H1 (cell line): ENCODE measurements around the gene MECP2. TPM values are rescaled to one million over a fixed set of nuclear protein-coding genes. Genes with fewer than 3 reads are reported as not detected.
A peak's percentile ranks its signal among the peaks of the same experiment; 100 is the strongest.

Experiments used
- CTCF ChIA-PET: fragments of 300-600 bp; sonication (Branson Sonifier 250); formaldehyde crosslinking; loops from one replicate; lab custom pipeline; 2021; ENCODE audit not compliant: partially characterized antibody; lab: Charles Lee
- POLR2A ChIA-PET: fragments of 300-600 bp; sonication (Branson Sonifier 250); formaldehyde crosslinking; loops from one replicate; lab custom pipeline; 2021; ENCODE audit warnings: inconsistent platforms; ENCODE audit not compliant: partially characterized antibody; lab: Charles Lee
- DNase-seq, 2 experiments: peaks; one replicate each; pipeline versions ENCODE4 v3.0.0 to v3.0.0-alpha.2; 2010 to 2022; ENCODE audit warnings: low spot score in 2 of 2, low read depth in 1 of 2, mixed read lengths in 1 of 2
- FAIRE-seq: peaks from 2 replicates; lab custom pipeline; 2011; peaks lifted over from hg19 to GRCh38; lab: Jason Lieb, UNC
- H2AFZ ChIP-seq: 2 replicates; pipeline ENCODE4 v1.8.1; 2012; ENCODE audit warnings: low read length, inconsistent platforms
- H2AK5ac ChIP-seq: 2 replicates; pipeline ENCODE4 v1.6.1; 2013; ENCODE audit warnings: low read depth, low read length
- H2BK120ac ChIP-seq: replicated peaks from 2 replicates; pipeline ENCODE3; 2013; ENCODE audit warnings: low read depth, low read length, inconsistent platforms
- H2BK12ac ChIP-seq: 2 replicates; pipeline ENCODE4 v1.6.1; 2013; ENCODE audit warnings: low read depth, low read length
- H2BK15ac ChIP-seq: 2 replicates; pipeline ENCODE4 v1.6.1; 2013; ENCODE audit warnings: low read length
- H2BK20ac ChIP-seq: 2 replicates; pipeline ENCODE4 v1.6.1; 2013; ENCODE audit warnings: low read length
- H2BK5ac ChIP-seq: 2 replicates; pipeline ENCODE4 v1.6.1; 2013; ENCODE audit warnings: low read depth, low read length
- H3K14ac ChIP-seq: 2 replicates; pipeline ENCODE4 v1.6.1; 2013; ENCODE audit warnings: inconsistent platforms; ENCODE audit not compliant: insufficient read length
- H3K18ac ChIP-seq: 2 replicates; pipeline ENCODE4 v1.6.1; 2013; ENCODE audit warnings: low read length; ENCODE audit errors: extremely low read depth
- H3K23ac ChIP-seq: 2 replicates; pipeline ENCODE4 v1.6.1; 2013; ENCODE audit warnings: inconsistent platforms; ENCODE audit not compliant: insufficient read length
- H3K23me2 ChIP-seq: 2 replicates; pipeline ENCODE4 v1.6.1; 2013; ENCODE audit warnings: low read depth, low read length
- H3K27ac ChIP-seq: 2 replicates; pipeline ENCODE4 v1.6.1; 2011; ENCODE audit warnings: low read depth, low read length, inconsistent platforms
- H3K27me3 ChIP-seq, 4 experiments: replicated peaks in 1 of 4; 1 replicate in 1 of 4; 2 replicates in 3 of 4; pipeline versions ENCODE4 v1.6.1 to v1.8.1; 2011 to 2013; ENCODE audit warnings: low read length in 3 of 4, mild to moderate bottlenecking in 3 of 4, inconsistent platforms in 2 of 4, mixed read lengths in 2 of 4, moderate library complexity in 1 of 4; ENCODE audit not compliant: control insufficient read depth in 3 of 4, insufficient read depth in 3 of 4; ENCODE audit errors: extremely low read depth in 1 of 4
- H3K36me3 ChIP-seq, 4 experiments: 2 replicates each; pipeline versions ENCODE4 v1.6.1 to v1.8.1; 2011 to 2013; ENCODE audit warnings: mild to moderate bottlenecking in 4 of 4, low read length in 3 of 4, moderate library complexity in 2 of 4, control low read depth in 1 of 4, inconsistent platforms in 1 of 4; ENCODE audit not compliant: insufficient read depth in 4 of 4, control insufficient read depth in 2 of 4
- H3K4ac ChIP-seq: replicated peaks from 2 replicates; pipeline ENCODE3; 2013; ENCODE audit warnings: low read length, low read depth, mixed read lengths, inconsistent platforms; ENCODE audit not compliant: insufficient read length
- H3K4me1 ChIP-seq, 4 experiments: replicated peaks in 1 of 4; 1 replicate in 1 of 4; 2 replicates in 3 of 4; pipeline versions ENCODE4 v1.6.1 to v1.8.1; 2011 to 2013; ENCODE audit warnings: low read length in 3 of 4, inconsistent platforms in 2 of 4, mixed read lengths in 1 of 4; ENCODE audit not compliant: insufficient read depth in 4 of 4, control insufficient read depth in 3 of 4
- H3K4me2 ChIP-seq, 2 experiments: 2 replicates each; pipeline versions ENCODE4 v1.6.1 to v1.8.1; 2011 to 2013; ENCODE audit warnings: low read depth in 2 of 2, low read length in 2 of 2, control low read depth in 1 of 2, inconsistent platforms in 1 of 2, mild to moderate bottlenecking in 1 of 2; ENCODE audit not compliant: insufficient read depth in 1 of 2
- H3K4me3 ChIP-seq, 4 experiments: fragments of 200-600, 300-600 bp in 1 of 4; sonication (generic), shearing (Covaris generic), sonication (Bioruptor Twin) in 1 of 4; 2 replicates each; pipeline versions ENCODE4 v1.5.1 to v1.8.1; 2011 to 2016; ENCODE audit warnings: low read length in 4 of 4, low read depth in 3 of 4, control low read depth in 2 of 4, inconsistent platforms in 2 of 4, mild to moderate bottlenecking in 2 of 4, mixed read lengths in 1 of 4, moderate library complexity in 1 of 4; ENCODE audit not compliant: insufficient read depth in 2 of 4; ENCODE audit errors: extremely low read depth in 1 of 4
- H3K56ac ChIP-seq: replicated peaks from 2 replicates; pipeline ENCODE3; 2013; ENCODE audit warnings: low read depth, mild to moderate bottlenecking, mixed read lengths, low read length, inconsistent platforms; ENCODE audit not compliant: insufficient read length
- H3K79me1 ChIP-seq: 2 replicates; pipeline ENCODE4 v1.6.1; 2013; ENCODE audit warnings: low read depth, low read length, control low read depth
- H3K79me2 ChIP-seq, 2 experiments: 2 replicates each; pipeline versions ENCODE4 v1.6.1 to v1.8.1; 2012 to 2013; ENCODE audit warnings: low read length in 2 of 2, mild to moderate bottlenecking in 2 of 2, inconsistent platforms in 1 of 2; ENCODE audit not compliant: insufficient read depth in 2 of 2, control insufficient read depth in 1 of 2
- H3K9ac ChIP-seq, 4 experiments: replicated peaks in 1 of 4; 1 replicate in 1 of 4; 2 replicates in 3 of 4; pipeline versions ENCODE4 v1.6.1 to v1.8.1; 2011 to 2013; ENCODE audit warnings: low read depth in 3 of 4, low read length in 3 of 4, control low read depth in 2 of 4, mild to moderate bottlenecking in 2 of 4, moderate library complexity in 2 of 4, inconsistent platforms in 1 of 4; ENCODE audit errors: extremely low read depth in 1 of 4
- H3K9me3 ChIP-seq, 2 experiments: 2 replicates each; pipeline versions ENCODE4 v1.6.1 to v1.8.1; 2012 to 2013; ENCODE audit warnings: mild to moderate bottlenecking in 2 of 2, moderate library complexity in 2 of 2, control low read depth in 1 of 2, inconsistent platforms in 1 of 2, low read depth in 1 of 2, low read length in 1 of 2, mixed read lengths in 1 of 2; ENCODE audit not compliant: insufficient read depth in 2 of 2
- H4K20me1 ChIP-seq, 2 experiments: replicated peaks in 1 of 2; 2 replicates each; pipeline versions ENCODE3 to v1.8.1; 2011 to 2013; ENCODE audit warnings: inconsistent platforms in 2 of 2, low read length in 2 of 2, mild to moderate bottlenecking in 1 of 2; ENCODE audit not compliant: insufficient read depth in 2 of 2, control insufficient read depth in 1 of 2
- H4K5ac ChIP-seq: 2 replicates; pipeline ENCODE4 v1.6.1; 2013; ENCODE audit warnings: low read length, low read depth, mixed read lengths, inconsistent platforms; ENCODE audit not compliant: insufficient read length
- H4K8ac ChIP-seq: 2 replicates; pipeline ENCODE4 v1.8.0; 2013; ENCODE audit warnings: mild to moderate bottlenecking, moderate library complexity, low read length, inconsistent platforms; ENCODE audit not compliant: insufficient read depth; ENCODE audit errors: extremely low read depth
- H4K91ac ChIP-seq: replicated peaks from 2 replicates; pipeline ENCODE3; 2013; ENCODE audit warnings: low read length, mixed read lengths, inconsistent platforms; ENCODE audit not compliant: insufficient read length
- CBX8 ChIP-seq: fragments of 300-800, 300-1000 bp; sonication (generic); IDR thresholded peaks from 2 replicates; pipeline ENCODE4 v1.7.1; 2016; ENCODE audit warnings: low read depth, low read length, borderline replicate concordance
- SIX5 ChIP-seq: IDR thresholded peaks from 2 replicates; pipeline ENCODE4 v1.6.1; 2011; ENCODE audit warnings: mild to moderate bottlenecking, low read depth, low read length
- WGBS, 2 experiments: shearing (Covaris generic) in 1 of 2; methylation state at CpG; one replicate each; pipeline versions ENCODE4 v1.1.6 to v1.1.7; 2013 to 2015; ENCODE audit warnings: low lambda C conversion rate in 2 of 2, mixed read lengths in 2 of 2, inconsistent platforms in 1 of 2, low coverage in 1 of 2, missing lambda C conversion rate in 1 of 2; ENCODE audit not compliant: insufficient replicate concordance in 2 of 2, insufficient coverage in 1 of 2, insufficient read length in 1 of 2; ENCODE audit errors: extremely low coverage in 1 of 2, missing lambda C conversion rate in 1 of 2; 5-methylcytosine and 5-hydroxymethylcytosine counted together
- polyA plus RNA-seq, 7 experiments: library from polyadenylated mRNA; depleted of rRNA in 3 of 7; stranded (reverse) in 5 of 7; unstranded in 2 of 7; fragments of >200 nt in 5 of 7; fragments of 200-250 nt in 2 of 7; gene quantifications; 1 replicate in 5 of 7; 2 replicates in 1 of 7; 4 replicates in 1 of 7; pipeline versions ENCODE4 v1.2.1 to v1.2.3, GENCODE V29; 2011 to 2013; ENCODE audit warnings: missing spikeins in 2 of 7, mixed read lengths in 2 of 7
- total RNA-seq: library from RNA; stranded (reverse); fragmentation: NEBNext Ultra II Directional; extraction: Animal tissue kit (Norgen Biotek cat#: 25700); gene quantifications from 2 replicates; pipeline ENCODE4 v1.2.1, GENCODE V29; 2021

Gene MECP2
- total and polyA plus RNA-seq, 2 of the 8 experiments (the other 6 are each of a cell fraction or from before 2014, with no cell fraction given), result 5.0 to 32.4 TPM

DNA sequence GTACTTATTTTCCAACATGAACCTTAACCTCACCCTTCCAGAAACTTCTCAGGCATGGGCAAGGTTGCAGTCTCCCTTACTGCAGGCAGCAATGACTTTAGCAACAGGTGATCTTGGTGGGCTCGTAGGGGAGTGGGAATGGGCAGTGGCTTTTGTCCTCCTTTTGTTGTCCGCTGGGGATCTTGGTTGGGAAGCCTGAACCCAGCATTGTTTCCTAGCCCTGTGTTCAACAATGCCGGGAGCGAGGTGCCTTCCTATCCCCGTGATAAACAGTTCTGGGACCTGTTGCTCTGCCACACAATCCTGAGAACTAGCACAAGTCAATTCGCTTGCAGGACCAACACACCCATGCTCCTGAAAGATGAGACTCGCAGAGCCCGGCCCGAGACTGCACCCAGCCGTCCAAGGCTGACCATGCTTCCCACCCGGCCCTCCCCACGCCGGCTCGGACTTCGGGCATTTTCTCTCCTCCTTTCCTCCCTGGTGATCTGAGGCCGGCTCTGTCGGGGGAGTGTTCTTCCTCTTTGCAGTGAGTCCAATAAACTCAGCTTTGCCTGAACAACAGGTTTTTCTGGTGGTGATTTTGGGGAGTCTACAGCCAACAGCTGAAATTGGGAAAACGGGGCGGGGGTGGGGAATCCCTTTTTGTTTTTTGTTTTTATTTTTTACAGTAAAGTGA lies 98.0 kb downstream of the MECP2 start:
- Histone ChIP-seq H3K4me3 (no peak overlapping the region), H2BK20ac (no peak overlapping the region), H3K14ac (no peak overlapping the region), H2AK5ac (no peak overlapping the region), H2BK120ac (no peak overlapping the region), H3K4ac (no peak overlapping the region), H3K79me1 (no peaks in the 10 kb centered on the region), H3K23me2 (no peaks in the 10 kb centered on the region; the same call in 1 of the 2 replicates), H3K36me3 (no peaks in the 10 kb centered on the region), H3K18ac (no peak overlapping the region), H3K79me2 (no peaks in the 10 kb centered on the region), H3K4me1 (peaks cover 0 to 8% (median 0%) of the 10 kb centered on the region in 4 experiments; a peak in 2 of 7 replicates), H2BK15ac (no peak overlapping the region), H3K27me3 (no peaks in the 10 kb centered on the region), H2BK12ac (0 out of 2 replicates have a peak overlapping the region, but pooled peaks have one; percentile 50), H3K4me2 (no peak overlapping the region), H3K9me3 (no peaks in the 10 kb centered on the region), H3K9ac (no peak overlapping the region), H3K27ac (no peak overlapping the region), H3K56ac (no peak overlapping the region), H4K5ac (no peak overlapping the region), H3K23ac (no peak overlapping the region), H4K20me1 (no peaks in the 10 kb centered on the region), H4K91ac (no peak overlapping the region), H2AFZ (no peak overlapping the region), H2BK5ac (peak overlapping the region; percentile 66; the same call in 1 of the 2 replicates), H4K8ac (no peak overlapping the region)
- ChIA-PET POLR2A (interaction anchor here (0.6 to 2.8 kb wide), 5 partner anchors 12 to 130 kb away, joined by 3 to 12 read pairs (median 3); partner anchors contain the start of gene HCFC1), CTCF (interaction anchor here (0.6 to 1.9 kb wide), 3 partner anchors 9 to 14 kb away, joined by 3 to 9 read pairs (median 4); no protein-coding TSS in a partner anchor)
- DNase-seq, result no peak
- FAIRE-seq, result no peak
- 78% methylated on average over 5 of the region's 19 CpGs; no CpG with 5 or more reads in 1 of the 2 experiments for WGBS, 2 experiments
- no peak for TF ChIP-seq CBX8
- no peak for TF ChIP-seq SIX5
